C4-2B (cell line): ENCODE results near the gene INAFM2.

Experiments used
- ZFX ChIP-seq: fragments of 450-650 bp; IDR thresholded peaks from 2 replicates; pipeline ENCODE4 v1.6.1; 2017
- TF ChIP-seq, protein P1 (sequence below): fragments of 450-650 bp; conservative IDR thresholded peaks from 2 replicates; pipeline ENCODE4 v1.5.1; 2017; ENCODE audit warnings: mild to moderate bottlenecking

- TF ChIP-seq, protein P1, sequence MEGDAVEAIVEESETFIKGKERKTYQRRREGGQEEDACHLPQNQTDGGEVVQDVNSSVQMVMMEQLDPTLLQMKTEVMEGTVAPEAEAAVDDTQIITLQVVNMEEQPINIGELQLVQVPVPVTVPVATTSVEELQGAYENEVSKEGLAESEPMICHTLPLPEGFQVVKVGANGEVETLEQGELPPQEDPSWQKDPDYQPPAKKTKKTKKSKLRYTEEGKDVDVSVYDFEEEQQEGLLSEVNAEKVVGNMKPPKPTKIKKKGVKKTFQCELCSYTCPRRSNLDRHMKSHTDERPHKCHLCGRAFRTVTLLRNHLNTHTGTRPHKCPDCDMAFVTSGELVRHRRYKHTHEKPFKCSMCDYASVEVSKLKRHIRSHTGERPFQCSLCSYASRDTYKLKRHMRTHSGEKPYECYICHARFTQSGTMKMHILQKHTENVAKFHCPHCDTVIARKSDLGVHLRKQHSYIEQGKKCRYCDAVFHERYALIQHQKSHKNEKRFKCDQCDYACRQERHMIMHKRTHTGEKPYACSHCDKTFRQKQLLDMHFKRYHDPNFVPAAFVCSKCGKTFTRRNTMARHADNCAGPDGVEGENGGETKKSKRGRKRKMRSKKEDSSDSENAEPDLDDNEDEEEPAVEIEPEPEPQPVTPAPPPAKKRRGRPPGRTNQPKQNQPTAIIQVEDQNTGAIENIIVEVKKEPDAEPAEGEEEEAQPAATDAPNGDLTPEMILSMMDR: peak; percentile 90
- no peak for TF ChIP-seq ZFX
These were observed 21.2 kb downstream of the INAFM2 start for GRCh38 chr15:40344631-40345120.
